HepG2 (cell line): ENCODE data around the gene GCH1. TPM values are rescaled to one million over a fixed set of nuclear protein-coding genes. Genes with fewer than 3 reads are reported as not detected.

Experiments
- ARID2 ChIP-seq: sonication (generic); formaldehyde crosslinking; IDR thresholded peaks from 2 replicates; pipeline ENCODE4 v1.8.1; 2022; ENCODE audit warnings: mild to moderate bottlenecking, missing genetic modification reagents, borderline replicate concordance
- BHLHE40 ChIP-seq: IDR thresholded peaks from 2 replicates; pipeline ENCODE4 v1.6.1; 2011; ENCODE audit warnings: low read length, improper control_type of control experiment
- CCDC6 ChIP-seq: sonication (generic); formaldehyde crosslinking; IDR thresholded peaks from 2 replicates; pipeline ENCODE4 v1.8.1; 2022; ENCODE audit warnings: mild to moderate bottlenecking, missing genetic modification reagents, moderate library complexity
- HMG20A ChIP-seq: IDR thresholded peaks from 2 replicates; pipeline ENCODE4 v1.6.1; 2016; ENCODE audit warnings: borderline replicate concordance
- HNRNPH1 ChIP-seq: fragments of 200-400 bp; formaldehyde crosslinking; optimal IDR thresholded peaks from 2 replicates; pipeline ENCODE3; 2017; ENCODE audit warnings: mild to moderate bottlenecking, low read depth, low read length
- MXD4 ChIP-seq: IDR thresholded peaks from 2 replicates; pipeline ENCODE4 v1.6.1; 2016; ENCODE audit warnings: mild to moderate bottlenecking, missing biosample characterization, missing genetic modification reagents
- SRSF1 ChIP-seq: fragments of 200-400 bp; formaldehyde crosslinking; optimal IDR thresholded peaks from 2 replicates; pipeline ENCODE3; 2017; ENCODE audit warnings: mild to moderate bottlenecking, low read depth, low read length, moderate library complexity
- TGIF2 ChIP-seq: IDR thresholded peaks from 2 replicates; pipeline ENCODE4 v1.6.1; 2016; ENCODE audit warnings: control low read depth, missing compliant biosample characterization
- ZNF17 ChIP-seq: sonication (generic); formaldehyde crosslinking; IDR thresholded peaks from 2 replicates; pipeline ENCODE4 v1.5.0; 2020; ENCODE audit warnings: mild to moderate bottlenecking, missing genetic modification reagents
- ZNF530 ChIP-seq: sonication (generic); formaldehyde crosslinking; IDR thresholded peaks from 2 replicates; pipeline ENCODE4 v1.5.0; 2020; ENCODE audit warnings: low read depth, mild to moderate bottlenecking, missing genetic modification reagents
- ZNF569 ChIP-seq: sonication (generic); formaldehyde crosslinking; IDR thresholded peaks from 2 replicates; pipeline ENCODE4 v1.5.0; 2020; ENCODE audit warnings: mild to moderate bottlenecking, missing genetic modification reagents, moderate library complexity, borderline replicate concordance
- ZNF83 ChIP-seq: sonication (generic); formaldehyde crosslinking; IDR thresholded peaks from 2 replicates; pipeline ENCODE4 v1.4.0; 2020; ENCODE audit warnings: missing genetic modification reagents, mild to moderate bottlenecking, borderline replicate concordance
- polyA plus RNA-seq, 8 experiments: library from polyadenylated mRNA; depleted of rRNA in 3 of 8; stranded (reverse) in 7 of 8; unstranded in 1 of 8; fragments of >200 nt; fragmentation: Illumina TruSeq in 4 of 8; extraction: Trizol in 4 of 8; gene quantifications; 2 replicates each; pipeline versions ENCODE4 v1.2.1 to v1.2.3, GENCODE V29; 2011 to 2016; ENCODE audit warnings: low read depth in 4 of 8, missing spikeins in 1 of 8, mixed read lengths in 1 of 8; ENCODE audit not compliant: insufficient read depth in 1 of 8
- total RNA-seq, 5 experiments: library from RNA; depleted of rRNA; stranded (reverse); fragments of >200 nt; fragmentation: Illumina TruSeq; extraction: Trizol; gene quantifications; 2 replicates each; pipeline ENCODE4 v1.2.3, GENCODE V29; 2016; ENCODE audit warnings: low read depth in 1 of 5
- TF ChIP-seq, protein P1 (sequence below): sonication (generic); formaldehyde crosslinking; IDR thresholded peaks from 2 replicates; pipeline ENCODE4 v1.4.0; 2020; ENCODE audit warnings: mild to moderate bottlenecking, missing genetic modification reagents
- TF ChIP-seq, protein P2 (sequence below): sonication (generic); formaldehyde crosslinking; IDR thresholded peaks from 2 replicates; pipeline ENCODE4 v1.4.0; 2020; ENCODE audit warnings: missing genetic modification reagents, borderline replicate concordance
- TF ChIP-seq, protein P3 (sequence below): IDR thresholded peaks from 2 replicates; pipeline ENCODE4 v1.6.1; 2016; ENCODE audit warnings: mild to moderate bottlenecking, missing biosample characterization, missing genetic modification reagents
- TF ChIP-seq, protein P4 (sequence below): sonication (generic); formaldehyde crosslinking; IDR thresholded peaks from 2 replicates; pipeline ENCODE4 v1.5.1; 2020; ENCODE audit warnings: mild to moderate bottlenecking, missing genetic modification reagents, moderate library complexity

Gene GCH1
- total and polyA plus RNA-seq, 2 of the 13 experiments (the other 11 are each of a cell fraction or from before 2014, with no cell fraction given): 15.0 to 25.2 TPM

DNA sequence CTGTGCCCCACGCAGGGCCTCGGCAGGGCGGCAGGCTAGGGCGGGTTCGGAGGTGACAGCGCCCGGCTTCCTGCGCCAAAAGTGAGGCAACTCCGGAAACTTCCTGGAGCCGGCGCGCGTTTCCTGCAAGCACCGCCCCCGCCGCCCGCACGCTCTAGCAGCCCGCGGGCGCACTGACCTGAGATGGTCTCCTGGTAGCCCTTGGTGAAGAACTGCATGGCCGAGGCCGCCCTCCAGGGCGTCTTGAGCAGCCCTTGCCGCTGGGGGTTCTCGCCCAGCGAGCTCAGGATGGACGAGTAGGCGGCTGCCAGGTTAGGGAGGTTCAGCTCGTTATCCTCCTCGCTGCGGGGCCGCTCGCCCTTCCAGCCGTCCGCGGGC lies 494 bp downstream of the GCH1 start (continued):
- TF ChIP-seq, protein P1, sequence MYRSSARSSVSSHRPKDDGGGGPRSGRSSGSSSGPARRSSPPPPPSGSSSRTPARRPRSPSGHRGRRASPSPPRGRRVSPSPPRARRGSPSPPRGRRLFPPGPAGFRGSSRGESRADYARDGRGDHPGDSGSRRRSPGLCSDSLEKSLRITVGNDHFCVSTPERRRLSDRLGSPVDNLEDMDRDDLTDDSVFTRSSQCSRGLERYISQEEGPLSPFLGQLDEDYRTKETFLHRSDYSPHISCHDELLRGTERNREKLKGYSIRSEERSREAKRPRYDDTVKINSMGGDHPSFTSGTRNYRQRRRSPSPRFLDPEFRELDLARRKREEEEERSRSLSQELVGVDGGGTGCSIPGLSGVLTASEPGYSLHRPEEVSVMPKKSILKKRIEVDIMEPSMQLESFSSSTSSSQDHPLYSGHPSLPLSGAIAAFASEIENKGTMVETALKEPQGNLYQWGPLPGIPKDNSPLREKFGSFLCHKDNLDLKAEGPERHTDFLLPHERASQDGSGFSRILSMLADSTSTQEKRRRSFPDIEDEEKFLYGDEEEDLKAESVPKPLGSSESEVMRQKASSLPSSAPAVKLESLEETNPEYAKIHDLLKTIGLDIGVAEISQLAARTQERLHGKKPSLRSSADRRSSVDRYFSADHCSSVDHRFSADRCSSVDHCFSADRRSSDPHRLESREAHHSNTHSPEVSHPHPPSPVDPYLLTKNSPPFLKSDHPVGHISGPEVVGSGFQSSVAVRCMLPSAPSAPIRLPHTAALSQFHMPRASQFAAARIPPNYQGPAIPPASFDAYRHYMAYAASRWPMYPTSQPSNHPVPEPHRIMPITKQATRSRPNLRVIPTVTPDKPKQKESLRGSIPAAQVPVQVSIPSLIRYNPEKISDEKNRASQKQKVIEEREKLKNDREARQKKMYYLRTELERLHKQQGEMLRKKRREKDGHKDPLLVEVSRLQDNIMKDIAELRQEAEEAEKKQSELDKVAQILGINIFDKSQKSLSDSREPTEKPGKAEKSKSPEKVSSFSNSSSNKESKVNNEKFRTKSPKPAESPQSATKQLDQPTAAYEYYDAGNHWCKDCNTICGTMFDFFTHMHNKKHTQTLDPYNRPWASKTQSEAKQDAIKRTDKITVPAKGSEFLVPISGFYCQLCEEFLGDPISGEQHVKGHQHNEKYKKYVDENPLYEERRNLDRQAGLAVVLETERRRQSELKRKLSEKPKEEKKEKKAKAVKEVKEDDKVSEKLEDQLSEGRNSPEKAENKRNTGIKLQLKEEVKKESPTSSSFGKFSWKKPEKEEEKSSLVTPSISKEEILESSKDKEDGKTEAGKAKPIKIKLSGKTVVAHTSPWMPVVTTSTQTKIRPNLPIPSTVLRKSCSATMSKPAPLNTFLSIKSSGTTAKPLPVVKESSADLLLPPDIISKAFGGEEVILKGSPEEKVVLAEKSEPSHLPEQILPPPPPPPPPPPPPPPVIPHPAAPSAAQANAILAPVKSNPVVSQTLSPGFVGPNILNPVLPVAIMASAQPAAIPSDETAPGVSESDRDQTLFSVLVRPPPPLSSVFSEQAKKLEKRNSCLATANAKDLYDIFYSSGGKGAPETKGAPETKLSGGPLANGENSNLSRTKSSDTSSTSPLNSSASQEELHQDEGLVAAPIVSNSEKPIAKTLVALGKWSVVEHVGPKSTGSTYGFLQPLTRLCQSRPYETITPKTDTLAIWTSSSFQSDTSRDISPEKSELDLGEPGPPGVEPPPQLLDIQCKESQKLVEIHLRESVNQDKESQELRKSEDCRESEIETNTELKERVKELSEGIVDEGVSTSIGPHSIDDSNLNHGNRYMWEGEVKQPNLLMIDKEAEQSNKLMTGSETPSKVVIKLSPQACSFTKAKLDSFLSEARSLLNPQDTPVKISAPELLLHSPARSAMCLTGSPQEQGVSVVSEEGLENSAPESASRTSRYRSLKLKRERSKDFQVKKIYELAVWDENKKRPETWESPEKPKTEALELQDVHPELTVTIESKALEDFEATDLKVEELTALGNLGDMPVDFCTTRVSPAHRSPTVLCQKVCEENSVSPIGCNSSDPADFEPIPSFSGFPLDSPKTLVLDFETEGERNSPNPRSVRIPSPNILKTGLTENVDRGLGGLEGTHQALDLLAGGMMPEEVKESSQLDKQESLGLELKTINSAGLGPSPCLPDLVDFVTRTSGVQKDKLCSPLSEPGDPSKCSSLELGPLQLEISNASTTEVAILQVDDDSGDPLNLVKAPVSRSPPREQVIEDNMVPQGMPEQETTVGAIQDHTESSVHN: no peak
- no peak for TF ChIP-seq ZNF530
- no peak for TF ChIP-seq ARID2
- TF ChIP-seq CCDC6 (CRISPR knock-in tag): peak; percentile 80; the same call in 1 of the 2 replicates
- TF ChIP-seq, protein P2, sequence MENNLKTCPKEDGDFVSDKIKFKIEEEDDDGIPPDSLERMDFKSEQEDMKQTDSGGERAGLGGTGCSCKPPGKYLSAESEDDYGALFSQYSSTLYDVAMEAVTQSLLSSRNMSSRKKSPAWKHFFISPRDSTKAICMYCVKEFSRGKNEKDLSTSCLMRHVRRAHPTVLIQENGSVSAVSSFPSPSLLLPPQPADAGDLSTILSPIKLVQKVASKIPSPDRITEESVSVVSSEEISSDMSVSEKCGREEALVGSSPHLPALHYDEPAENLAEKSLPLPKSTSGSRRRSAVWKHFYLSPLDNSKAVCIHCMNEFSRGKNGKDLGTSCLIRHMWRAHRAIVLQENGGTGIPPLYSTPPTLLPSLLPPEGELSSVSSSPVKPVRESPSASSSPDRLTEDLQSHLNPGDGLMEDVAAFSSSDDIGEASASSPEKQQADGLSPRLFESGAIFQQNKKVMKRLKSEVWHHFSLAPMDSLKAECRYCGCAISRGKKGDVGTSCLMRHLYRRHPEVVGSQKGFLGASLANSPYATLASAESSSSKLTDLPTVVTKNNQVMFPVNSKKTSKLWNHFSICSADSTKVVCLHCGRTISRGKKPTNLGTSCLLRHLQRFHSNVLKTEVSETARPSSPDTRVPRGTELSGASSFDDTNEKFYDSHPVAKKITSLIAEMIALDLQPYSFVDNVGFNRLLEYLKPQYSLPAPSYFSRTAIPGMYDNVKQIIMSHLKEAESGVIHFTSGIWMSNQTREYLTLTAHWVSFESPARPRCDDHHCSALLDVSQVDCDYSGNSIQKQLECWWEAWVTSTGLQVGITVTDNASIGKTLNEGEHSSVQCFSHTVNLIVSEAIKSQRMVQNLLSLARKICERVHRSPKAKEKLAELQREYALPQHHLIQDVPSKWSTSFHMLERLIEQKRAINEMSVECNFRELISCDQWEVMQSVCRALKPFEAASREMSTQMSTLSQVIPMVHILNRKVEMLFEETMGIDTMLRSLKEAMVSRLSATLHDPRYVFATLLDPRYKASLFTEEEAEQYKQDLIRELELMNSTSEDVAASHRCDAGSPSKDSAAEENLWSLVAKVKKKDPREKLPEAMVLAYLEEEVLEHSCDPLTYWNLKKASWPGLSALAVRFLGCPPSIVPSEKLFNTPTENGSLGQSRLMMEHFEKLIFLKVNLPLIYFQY (CRISPR knock-in tag): no peak; the same call in 1 of the 2 replicates
- TF ChIP-seq ZNF569 (CRISPR knock-in tag): no peak
- TF ChIP-seq MXD4: peak; percentile 54; the same call in 1 of the 2 replicates
- TF ChIP-seq HMG20A (CRISPR knock-in tag): no peak
- TF ChIP-seq ZNF83: no peak
- TF ChIP-seq, protein P3, sequence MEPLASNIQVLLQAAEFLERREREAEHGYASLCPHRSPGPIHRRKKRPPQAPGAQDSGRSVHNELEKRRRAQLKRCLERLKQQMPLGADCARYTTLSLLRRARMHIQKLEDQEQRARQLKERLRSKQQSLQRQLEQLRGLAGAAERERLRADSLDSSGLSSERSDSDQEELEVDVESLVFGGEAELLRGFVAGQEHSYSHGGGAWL (CRISPR knock-in tag): no peak
- TF ChIP-seq TGIF2 (CRISPR knock-in tag): no peak; the same call in 1 of the 2 replicates
- TF ChIP-seq SRSF1: no peak
- no peak for TF ChIP-seq ZNF17 (CRISPR knock-in tag)
- TF ChIP-seq, protein P4, sequence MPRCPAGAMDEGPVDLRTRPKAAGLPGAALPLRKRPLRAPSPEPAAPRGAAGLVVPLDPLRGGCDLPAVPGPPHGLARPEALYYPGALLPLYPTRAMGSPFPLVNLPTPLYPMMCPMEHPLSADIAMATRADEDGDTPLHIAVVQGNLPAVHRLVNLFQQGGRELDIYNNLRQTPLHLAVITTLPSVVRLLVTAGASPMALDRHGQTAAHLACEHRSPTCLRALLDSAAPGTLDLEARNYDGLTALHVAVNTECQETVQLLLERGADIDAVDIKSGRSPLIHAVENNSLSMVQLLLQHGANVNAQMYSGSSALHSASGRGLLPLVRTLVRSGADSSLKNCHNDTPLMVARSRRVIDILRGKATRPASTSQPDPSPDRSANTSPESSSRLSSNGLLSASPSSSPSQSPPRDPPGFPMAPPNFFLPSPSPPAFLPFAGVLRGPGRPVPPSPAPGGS (CRISPR knock-in tag): no peak
- no peak for TF ChIP-seq BHLHE40
- no peak for TF ChIP-seq HNRNPH1
